Stomach smooth muscle (tissue), 2 donors: ENCODE data around the gene HOXB9.

Source experiments
- H3K27ac ChIP-seq: one replicate; pipeline ENCODE4 v1.7.0; 2013; ENCODE audit warnings: mild to moderate bottlenecking, low read length, inconsistent platforms
- H3K27me3 ChIP-seq, 2 donors: one replicate each; pipeline ENCODE4 v1.7.0; 2013; ENCODE audit warnings: low read length in 2 of 2; ENCODE audit not compliant: insufficient read depth in 2 of 2, control insufficient read depth in 1 of 2
- H3K36me3 ChIP-seq, 2 donors: one replicate each; pipeline ENCODE4 v1.7.0; 2013; ENCODE audit warnings: low read length in 2 of 2; ENCODE audit not compliant: control insufficient read depth in 2 of 2, insufficient read depth in 2 of 2
- H3K4me1 ChIP-seq: one replicate; pipeline ENCODE4 v1.7.0; 2013; ENCODE audit warnings: low read length; ENCODE audit not compliant: control insufficient read depth, insufficient read depth
- H3K4me3 ChIP-seq, 2 donors: one replicate each; pipeline ENCODE4 v1.7.0; 2013; ENCODE audit warnings: low read length in 2 of 2
- H3K9ac ChIP-seq, 2 donors: one replicate each; pipeline ENCODE4 v1.7.0; 2013; ENCODE audit warnings: low read length in 2 of 2, mild to moderate bottlenecking in 1 of 2
- H3K9me3 ChIP-seq, 2 donors: one replicate each; pipeline ENCODE4 v1.7.0; 2013; ENCODE audit warnings: low read length in 2 of 2; ENCODE audit not compliant: control insufficient read depth in 2 of 2
- donor health status: healthy.
- donor health status: Pancreatic carcinoma.

The HOXB9 gene

GRCh38 chr17:48637323-48638260, 11.4 kb upstream of the HOXB9 start:
- no peak overlapping the region for H3K9ac ChIP-seq
- no peaks in the 10 kb centered on the region for H3K36me3 ChIP-seq
- H3K9me3 ChIP-seq: no peaks in the 10 kb centered on the region
- no peak overlapping the region for H3K27ac ChIP-seq
- no peak overlapping the region for H3K4me3 ChIP-seq
- H3K27me3 ChIP-seq: peaks cover 90 to 92% of the 10 kb centered on the region in 2 donors
- peaks cover 7% of the 10 kb centered on the region for H3K4me1 ChIP-seq

GRCh38 chr17:48636177-48637018, 10.2 kb upstream of the HOXB9 start:
- Histone ChIP-seq H3K4me3 (no peak overlapping the region), H3K4me1 (peaks cover 7% of the 10 kb centered on the region), H3K27ac (no peak overlapping the region), H3K36me3 (no peaks in the 10 kb centered on the region), H3K9me3 (no peaks in the 10 kb centered on the region), H3K27me3 (peaks cover 90 to 92% of the 10 kb centered on the region in 2 donors), H3K9ac (no peak overlapping the region)

- Histone ChIP-seq H3K27ac (no peak overlapping the region), H3K9me3 (no peaks in the 10 kb centered on the region), H3K9ac (no peak overlapping the region), H3K27me3 (peaks cover 91 to 95% of the 10 kb centered on the region in 2 donors), H3K4me1 (peaks cover 7% of the 10 kb centered on the region), H3K36me3 (no peaks in the 10 kb centered on the region), H3K4me3 (no peak overlapping the region)
Observed at GRCh38 chr17:48634493-48635208, 8.5 kb upstream of the HOXB9 start.

- Histone ChIP-seq H3K9me3 (no peaks in the 10 kb centered on the region), H3K27me3 (peaks cover 92 to 100% of the 10 kb centered on the region in 2 donors), H3K4me1 (peaks cover 7% of the 10 kb centered on the region), H3K36me3 (no peaks in the 10 kb centered on the region), H3K9ac (no peak overlapping the region), H3K27ac (no peak overlapping the region), H3K4me3 (no peak overlapping the region)
Observed at GRCh38 chr17:48633266-48633677, 7.1 kb upstream of the HOXB9 start.

GRCh38 chr17:48632579-48633265, 6.6 kb upstream of the HOXB9 start:
- H3K27me3 ChIP-seq: peaks cover 94 to 100% of the 10 kb centered on the region in 2 donors
- peaks cover 7% of the 10 kb centered on the region for H3K4me1 ChIP-seq
- H3K27ac ChIP-seq: no peak overlapping the region

GRCh38 chr17:48631693-48632578, 5.8 kb upstream of the HOXB9 start:
- H3K4me1 ChIP-seq: peaks cover 7% of the 10 kb centered on the region
- no peak overlapping the region for H3K4me3 ChIP-seq
- H3K9me3 ChIP-seq: no peaks in the 10 kb centered on the region
- H3K9ac ChIP-seq: no peak overlapping the region
- peaks cover 94 to 100% of the 10 kb centered on the region in 2 donors for H3K27me3 ChIP-seq
- no peak overlapping the region for H3K27ac ChIP-seq
- no peaks in the 10 kb centered on the region for H3K36me3 ChIP-seq

More at GRCh38 chr17:48632579-48633265, 6.6 kb upstream of the HOXB9 start:
- H3K9ac ChIP-seq: no peak overlapping the region
- H3K4me3 ChIP-seq: no peak overlapping the region
- H3K36me3 ChIP-seq: no peaks in the 10 kb centered on the region
- H3K9me3 ChIP-seq: no peaks in the 10 kb centered on the region

GRCh38 chr17:48630925-48631692, 5.0 kb upstream of the HOXB9 start:
- Histone ChIP-seq H3K4me3 (no peak overlapping the region), H3K27ac (no peak overlapping the region), H3K27me3 (peaks cover 90 to 98% of the 10 kb centered on the region in 2 donors), H3K9me3 (no peaks in the 10 kb centered on the region), H3K4me1 (peaks cover 13% of the 10 kb centered on the region), H3K9ac (no peak overlapping the region), H3K36me3 (no peaks in the 10 kb centered on the region)

- Histone ChIP-seq H3K27ac (no peak overlapping the region), H3K27me3 (peaks cover 88 to 98% of the 10 kb centered on the region in 2 donors), H3K4me3 (no peak overlapping the region), H3K9me3 (no peaks in the 10 kb centered on the region), H3K9ac (no peak overlapping the region), H3K36me3 (no peaks in the 10 kb centered on the region), H3K4me1 (peaks cover 21% of the 10 kb centered on the region)
Observed at GRCh38 chr17:48630009-48630924, 4.1 kb upstream of the HOXB9 start.
